ENCODE data around the gene CCDC69.

CCDC69 gene

DNA sequence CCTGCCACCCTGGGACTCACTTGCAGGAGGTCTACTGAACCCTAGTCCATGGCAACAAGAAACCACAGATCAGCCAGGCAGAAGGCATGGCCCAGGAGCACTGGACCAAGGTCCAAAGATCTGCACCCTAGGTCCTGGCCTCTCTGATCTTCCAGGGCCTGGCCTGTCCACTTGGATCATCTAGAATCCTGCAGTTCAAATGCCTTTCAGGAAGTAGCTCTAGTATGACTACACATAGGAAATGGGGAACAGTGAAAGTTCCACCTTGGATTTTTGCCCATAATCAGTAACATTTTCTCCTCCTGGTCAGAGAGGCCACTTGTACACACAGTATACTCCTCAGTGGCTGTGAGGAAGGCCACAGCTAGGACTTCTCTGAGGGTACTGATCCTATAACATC, 77.8 kb downstream of the CCDC69 start:
- no peak for DNase-seq (ENCODE audit: low read depth in 3 of 3, low spot score in 1 of 3)

DNA sequence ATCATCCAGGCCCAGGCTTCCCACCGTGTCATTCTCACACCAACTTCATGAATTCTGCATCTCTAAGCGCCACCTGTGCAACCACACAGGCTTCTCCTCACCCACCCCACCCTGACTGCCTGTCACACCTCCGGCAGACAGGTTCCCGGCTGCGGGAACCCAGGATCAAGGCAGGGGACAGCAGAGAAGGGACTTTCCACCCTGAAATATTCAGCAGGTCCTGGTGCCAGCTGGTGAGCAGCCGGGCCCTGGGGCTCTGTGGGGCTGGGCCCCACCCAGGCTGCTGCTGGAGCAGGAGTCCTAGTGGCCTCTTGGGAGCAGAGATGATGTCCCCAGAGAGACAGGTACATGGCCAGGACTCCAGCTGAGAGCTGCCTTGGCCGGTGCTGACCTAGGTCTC, 79.0 kb downstream of the CCDC69 start:
- DNase-seq (ENCODE audit: low read depth in 3 of 3, low spot score in 1 of 3): no peak

DNA sequence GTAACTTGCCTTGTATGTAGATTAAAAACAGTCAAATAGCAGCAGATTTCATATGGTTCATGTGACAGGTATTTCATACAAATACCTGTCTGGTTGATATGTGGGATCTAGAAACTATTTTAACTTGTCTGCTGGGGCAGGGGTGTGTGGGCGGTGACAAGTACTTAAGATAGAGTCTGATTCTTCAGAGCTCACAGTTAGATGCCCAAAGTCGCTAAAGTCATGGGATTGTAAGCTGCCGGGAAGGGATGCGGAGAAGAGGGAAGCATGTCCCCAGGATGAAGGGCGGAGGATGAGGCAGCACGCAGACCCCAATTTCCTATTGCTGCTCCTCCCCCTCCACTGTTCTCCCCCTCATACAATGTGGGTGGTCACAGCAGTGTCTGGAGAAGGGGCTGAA, 79.6 kb downstream of the CCDC69 start:
- DNase-seq (ENCODE audit: low read depth in 3 of 3, low spot score in 1 of 3): no peak

DNA sequence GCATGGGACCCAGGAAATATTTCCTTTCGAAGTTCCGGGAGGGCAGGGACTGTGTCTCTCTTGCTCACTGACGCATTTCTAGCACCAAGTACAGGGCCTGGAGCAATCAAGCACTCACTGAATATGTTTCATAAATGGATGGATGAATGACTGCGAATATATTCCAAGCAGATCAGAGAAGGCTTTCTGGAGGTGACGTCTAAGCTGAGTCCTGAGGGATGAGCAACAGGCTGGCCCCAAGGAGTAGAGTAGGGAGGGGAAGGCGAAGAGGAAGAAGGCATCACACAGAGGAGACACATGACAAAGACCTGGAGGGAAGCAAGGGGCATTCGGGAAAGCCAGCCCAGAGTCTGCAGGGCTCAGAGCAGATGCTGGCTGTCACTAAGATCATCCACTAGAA, 80.2 kb downstream of the CCDC69 start:
- no peak for DNase-seq (ENCODE audit: low read depth in 3 of 3, low spot score in 1 of 3)

DNA sequence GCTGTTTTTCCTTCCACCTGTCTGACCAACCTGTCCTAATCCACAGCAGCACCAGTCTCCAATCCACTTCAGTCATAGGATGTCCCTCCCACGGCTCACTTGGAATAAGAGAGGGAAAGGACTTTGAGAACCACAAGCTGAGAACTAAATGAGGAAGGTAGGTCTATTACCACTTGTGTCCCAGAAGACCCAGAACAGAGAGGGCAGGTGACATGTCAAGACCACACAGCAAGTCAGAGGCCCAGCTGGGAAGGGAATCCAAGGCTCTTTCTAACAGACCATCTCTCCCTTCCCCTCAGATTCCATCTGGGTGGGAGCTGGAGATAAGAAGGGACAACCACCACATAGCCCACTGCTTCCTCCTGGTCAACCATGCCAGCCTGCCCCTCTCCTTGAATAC, 81.0 kb downstream of the CCDC69 start:
- no peak for DNase-seq (ENCODE audit: low read depth in 3 of 3, low spot score in 1 of 3)

DNA sequence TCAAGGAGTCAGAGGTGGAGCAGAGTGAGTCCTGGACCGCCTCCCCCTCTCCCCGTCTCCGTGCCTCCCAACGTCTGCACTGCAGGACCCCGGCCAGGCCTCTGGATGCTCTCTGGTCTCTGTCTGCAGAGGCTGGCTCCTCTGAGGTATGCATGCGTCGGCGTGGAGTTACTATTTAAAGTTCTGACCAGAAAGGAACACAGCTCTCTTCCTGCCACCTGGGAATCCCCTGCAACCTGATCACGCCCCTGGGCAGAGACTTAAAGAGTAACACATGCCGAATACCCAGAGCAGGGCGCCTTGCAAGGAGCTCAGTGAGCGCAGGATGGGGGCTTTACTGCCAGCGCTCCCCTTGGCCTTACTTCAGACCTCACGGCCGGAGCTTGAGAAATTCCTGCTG, 82.4 kb downstream of the CCDC69 start:
- DNase-seq (ENCODE audit: low read depth in 3 of 3, low spot score in 1 of 3): peak in 2 of 3 donors; percentile 31 to 35

DNA sequence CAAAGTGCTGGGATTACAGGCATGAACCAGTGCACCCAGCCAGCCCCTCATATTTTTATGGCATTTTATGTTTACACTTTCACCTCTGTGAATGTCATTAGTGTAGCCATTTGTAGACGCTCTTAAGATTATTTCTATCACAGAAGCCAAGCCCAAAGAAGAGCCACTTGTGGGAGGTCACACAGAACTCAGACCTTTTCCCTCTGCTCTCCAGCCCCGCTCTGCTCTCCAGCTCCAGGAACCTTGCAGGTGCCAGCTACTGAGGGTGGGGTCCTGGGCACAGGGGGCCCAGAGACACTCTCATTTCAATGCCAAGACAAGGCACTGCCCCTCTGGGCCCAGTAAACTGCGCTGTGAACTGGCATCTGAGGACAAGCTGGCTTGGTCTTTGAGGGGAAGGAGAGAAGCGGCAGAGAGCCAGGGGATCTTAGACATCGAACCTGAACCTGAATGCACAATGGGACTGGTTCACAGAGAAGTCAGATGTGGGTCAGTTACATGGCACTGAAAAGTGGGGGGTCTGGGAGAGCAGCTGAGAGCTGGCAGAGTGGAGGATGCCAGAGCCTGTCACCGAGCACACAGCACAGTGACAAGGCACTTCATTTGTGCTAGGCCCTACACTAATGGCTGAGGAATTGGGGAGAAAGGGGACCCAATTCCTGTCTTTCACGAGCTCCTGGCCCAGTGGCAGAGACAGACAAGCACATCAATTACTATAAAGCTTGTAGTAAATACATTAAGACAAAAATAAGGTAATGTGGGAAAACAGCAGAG, 83.0 kb downstream of the CCDC69 start:
- DNase-seq (ENCODE audit: low read depth in 3 of 3, low spot score in 1 of 3): no peak

DNA sequence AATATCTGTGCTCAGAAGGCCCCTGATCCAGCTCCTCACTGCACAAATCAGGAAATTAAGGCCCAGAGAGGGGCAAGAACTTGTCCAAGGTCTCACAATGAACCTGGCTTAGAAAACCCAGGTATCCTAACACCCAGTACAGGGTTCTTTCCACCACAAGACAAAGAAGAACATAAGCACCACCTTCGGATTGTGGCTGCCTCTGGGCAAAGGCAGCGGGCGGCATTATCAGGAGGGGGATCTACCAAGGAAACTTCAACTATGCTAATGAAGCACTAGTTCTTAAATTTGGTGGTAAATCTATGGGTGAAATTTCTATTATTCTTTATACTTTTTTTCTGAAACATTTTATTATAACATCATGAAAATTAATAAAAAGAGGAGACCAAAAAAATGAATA, 84.2 kb downstream of the CCDC69 start:
- no peak for DNase-seq (ENCODE audit: low read depth in 3 of 3, low spot score in 1 of 3)

DNA sequence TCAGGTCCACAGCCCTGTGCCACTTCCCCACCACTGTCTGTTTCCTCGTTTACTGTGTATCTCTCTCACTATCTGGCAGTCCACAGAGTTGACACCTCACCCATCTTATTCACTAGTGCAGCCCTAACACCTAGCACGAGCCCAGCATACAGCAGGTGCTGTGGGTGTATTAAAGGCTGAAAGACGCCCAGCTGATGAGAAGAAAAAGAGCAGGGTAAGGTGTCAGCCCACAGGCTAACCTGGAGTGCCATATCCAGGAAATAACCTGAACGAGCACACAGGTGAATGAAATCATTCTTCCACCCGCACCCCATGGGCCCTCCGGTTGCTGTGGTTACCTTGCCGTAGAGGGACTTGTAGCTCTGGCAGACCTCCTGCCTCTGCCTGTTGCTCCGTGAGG, 84.9 kb downstream of the CCDC69 start:
- no peak for DNase-seq (ENCODE audit: low read depth in 3 of 3, low spot score in 1 of 3)

DNA sequence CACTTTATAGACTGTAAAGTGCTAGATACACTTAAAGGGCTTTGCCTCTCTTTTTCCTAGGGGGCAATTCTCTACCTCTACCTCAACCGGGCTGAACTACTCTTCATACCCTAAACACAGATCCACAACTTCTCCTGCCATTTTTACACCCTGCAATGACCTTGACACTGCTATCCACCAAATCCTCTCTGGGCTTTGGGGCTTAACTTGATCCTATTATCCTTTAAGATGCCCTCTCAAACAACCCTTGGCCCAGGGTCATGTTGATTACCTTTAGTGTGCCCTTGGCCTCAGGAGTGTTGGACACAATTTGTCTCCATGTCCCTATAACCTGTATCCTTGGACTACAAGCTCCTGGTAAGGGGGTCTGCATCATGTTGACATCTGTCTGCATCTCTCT, 85.8 kb downstream of the CCDC69 start:
- no peak for DNase-seq (ENCODE audit: low read depth in 3 of 3, low spot score in 1 of 3)

DNA sequence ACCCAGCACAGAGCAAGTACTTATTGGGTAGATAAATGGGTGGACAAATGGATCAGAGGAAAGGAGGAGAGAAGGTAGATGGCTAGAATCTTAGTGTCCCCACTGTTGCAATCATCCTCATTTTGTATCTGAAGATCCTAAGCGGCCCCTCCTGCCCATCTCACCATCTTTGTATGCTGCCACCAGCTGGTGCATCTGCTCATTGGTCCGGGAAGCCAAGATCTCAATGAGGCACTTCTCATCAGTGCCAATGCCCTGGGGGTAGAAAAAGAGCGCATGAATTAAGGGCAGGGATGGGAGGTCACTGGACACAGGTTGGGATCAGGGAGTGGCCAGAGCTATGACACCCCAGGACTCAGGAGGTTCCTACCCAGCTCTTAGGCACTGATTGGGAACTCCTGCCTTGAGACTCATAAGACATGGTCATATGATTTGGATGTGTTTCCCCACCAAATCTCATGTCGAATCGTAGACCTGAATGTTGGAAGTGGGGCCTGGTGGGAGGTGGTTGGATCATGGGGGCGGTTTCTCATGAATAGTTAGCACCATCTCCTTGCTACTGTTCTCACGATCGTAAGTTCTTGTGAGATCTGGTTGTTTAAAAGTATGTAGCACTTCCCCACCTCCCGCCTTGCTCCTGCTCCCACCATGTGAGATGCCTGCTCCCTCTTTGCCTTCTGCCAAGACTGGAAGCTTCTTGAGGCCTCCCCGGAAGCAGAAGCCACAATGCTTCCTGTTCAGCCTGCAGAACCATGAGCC, 86.6 kb downstream of the CCDC69 start:
- no peak for DNase-seq (ENCODE audit: low read depth in 3 of 3, low spot score in 1 of 3)

DNA sequence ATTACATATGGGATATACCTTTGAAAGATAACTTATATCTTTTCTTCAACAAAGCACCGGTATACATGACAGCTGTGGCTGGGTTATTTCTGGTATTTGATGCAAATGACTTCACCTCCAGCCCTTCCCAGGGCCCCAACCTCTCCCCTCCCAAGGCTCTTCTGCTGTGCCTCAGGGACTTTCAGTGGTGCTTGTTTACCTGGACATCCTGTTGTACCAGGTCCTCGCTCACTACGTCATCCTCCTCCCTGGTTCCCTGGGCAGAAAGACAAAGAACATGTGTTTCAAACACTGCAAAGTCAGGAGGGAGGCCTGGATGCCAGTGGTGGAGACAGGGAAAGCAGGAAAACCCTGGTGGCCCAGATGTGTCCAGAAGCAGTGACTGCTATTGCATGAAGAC, 89.7 kb downstream of the CCDC69 start:
- DNase-seq (ENCODE audit: low read depth in 3 of 3, low spot score in 1 of 3): no peak

DNA sequence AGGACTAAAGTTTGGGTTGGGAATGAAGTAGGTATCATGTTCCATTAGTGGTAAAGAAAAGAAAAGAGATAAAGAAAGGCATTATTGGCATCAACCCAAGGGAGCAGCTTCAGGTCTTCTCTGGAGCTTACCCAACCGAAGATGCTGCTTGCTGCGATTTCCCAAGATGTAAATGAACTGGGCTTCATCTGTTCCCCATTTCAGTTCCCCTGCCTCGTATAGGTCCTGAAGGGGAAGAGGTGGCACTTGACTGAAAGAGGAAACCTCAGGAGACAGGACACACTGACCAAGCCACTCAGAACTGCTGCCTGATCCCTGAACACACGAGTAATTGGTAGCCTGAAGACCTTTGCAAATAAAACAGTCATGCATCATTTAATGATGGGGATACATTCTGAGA, 90.9 kb downstream of the CCDC69 start:
- DNase-seq (ENCODE audit: low read depth in 3 of 3, low spot score in 1 of 3): no peak
